IPS-20b (cell line): ENCODE results near the gene EML1.

Source experiments
- H3K27ac ChIP-seq: one replicate; pipeline ENCODE4 v1.5.1; 2013; ENCODE audit warnings: low read length
- H3K27me3 ChIP-seq: 2 replicates; pipeline ENCODE4 v1.6.1; 2013; ENCODE audit warnings: mild to moderate bottlenecking, low read length, inconsistent platforms; ENCODE audit not compliant: insufficient read depth
- H3K36me3 ChIP-seq: 2 replicates; pipeline ENCODE4 v1.6.1; 2013; ENCODE audit warnings: low read depth, mild to moderate bottlenecking, inconsistent platforms, low read length, moderate library complexity; ENCODE audit not compliant: insufficient read depth
- H3K4me1 ChIP-seq: 2 replicates; pipeline ENCODE4 v1.6.1; 2013; ENCODE audit warnings: mild to moderate bottlenecking, control low read depth, inconsistent platforms, low read length, moderate library complexity; ENCODE audit not compliant: insufficient read depth
- H3K4me3 ChIP-seq: 2 replicates; pipeline ENCODE4 v1.5.1; 2013; ENCODE audit warnings: mild to moderate bottlenecking, low read length, inconsistent platforms
- H3K9ac ChIP-seq: 2 replicates; pipeline ENCODE4 v1.6.1; 2013; ENCODE audit warnings: low read depth, mild to moderate bottlenecking, inconsistent platforms, low read length, moderate library complexity
- H3K9me3 ChIP-seq: 2 replicates; pipeline ENCODE4 v1.6.1; 2013; ENCODE audit warnings: mild to moderate bottlenecking, low read depth, low read length, inconsistent platforms; ENCODE audit not compliant: insufficient read depth

The EML1 gene

GRCh38 chr14:99824776-99825175, 31.6 kb downstream of the EML1 start:
- Histone ChIP-seq H3K27me3 (no peaks in the 10 kb centered on the region), H3K4me3 (no peak overlapping the region), H3K9ac (no peak overlapping the region), H3K9me3 (no peaks in the 10 kb centered on the region), H3K36me3 (no peaks in the 10 kb centered on the region), H3K4me1 (peaks cover 22% of the 10 kb centered on the region; the same call in 1 of the 2 replicates), H3K27ac (no peak overlapping the region)

GRCh38 chr14:99829450-99829849, 36.2 kb downstream of the EML1 start:
- Histone ChIP-seq H3K36me3 (no peaks in the 10 kb centered on the region), H3K4me1 (peaks cover 12% of the 10 kb centered on the region), H3K9ac (no peak overlapping the region), H3K27me3 (no peaks in the 10 kb centered on the region), H3K9me3 (no peaks in the 10 kb centered on the region), H3K27ac (no peak overlapping the region), H3K4me3 (no peak overlapping the region)

GRCh38 chr14:99831303-99831702, 38.1 kb downstream of the EML1 start:
- Histone ChIP-seq H3K36me3 (no peaks in the 10 kb centered on the region), H3K4me1 (peaks cover 6% of the 10 kb centered on the region), H3K9ac (no peak overlapping the region), H3K4me3 (no peak overlapping the region), H3K27ac (no peak overlapping the region), H3K27me3 (no peaks in the 10 kb centered on the region), H3K9me3 (no peaks in the 10 kb centered on the region)

GRCh38 chr14:99831903-99832685, 38.9 kb downstream of the EML1 start:
- H3K9me3 ChIP-seq = no peaks in the 10 kb centered on the region
- no peaks in the 10 kb centered on the region for H3K27me3 ChIP-seq
- H3K4me3 ChIP-seq = no peak overlapping the region
- H3K4me1 ChIP-seq = peaks cover 7% of the 10 kb centered on the region
- no peaks in the 10 kb centered on the region for H3K36me3 ChIP-seq
- no peak overlapping the region for H3K27ac ChIP-seq
- no peak overlapping the region for H3K9ac ChIP-seq

GRCh38 chr14:99837822-99838221, 44.6 kb downstream of the EML1 start:
- Histone ChIP-seq H3K27ac (no peak overlapping the region), H3K4me1 (peaks cover 30% of the 10 kb centered on the region), H3K27me3 (no peaks in the 10 kb centered on the region), H3K9ac (no peak overlapping the region), H3K4me3 (no peak overlapping the region), H3K9me3 (no peaks in the 10 kb centered on the region), H3K36me3 (no peaks in the 10 kb centered on the region)

GRCh38 chr14:99838639-99839134, 45.5 kb downstream of the EML1 start:
- H3K9me3 ChIP-seq = no peaks in the 10 kb centered on the region
- H3K4me3 ChIP-seq = peak overlapping the region; percentile 20; the same call in 1 of the 2 replicates
- H3K27me3 ChIP-seq = no peaks in the 10 kb centered on the region
- H3K9ac ChIP-seq = no peak overlapping the region
- no peak overlapping the region for H3K27ac ChIP-seq
- H3K4me1 ChIP-seq = peaks cover 24% of the 10 kb centered on the region
- H3K36me3 ChIP-seq = no peaks in the 10 kb centered on the region

GRCh38 chr14:99839696-99840095, 46.5 kb downstream of the EML1 start:
- Histone ChIP-seq H3K4me1 (peaks cover 24% of the 10 kb centered on the region), H3K27me3 (no peaks in the 10 kb centered on the region), H3K9me3 (no peaks in the 10 kb centered on the region), H3K36me3 (no peaks in the 10 kb centered on the region), H3K4me3 (no peak overlapping the region), H3K9ac (no peak overlapping the region), H3K27ac (no peak overlapping the region)

- no peak overlapping the region for H3K4me3 ChIP-seq
- H3K27me3 ChIP-seq = no peaks in the 10 kb centered on the region
- peaks cover 24% of the 10 kb centered on the region for H3K4me1 ChIP-seq
- H3K36me3 ChIP-seq = no peaks in the 10 kb centered on the region
- no peaks in the 10 kb centered on the region for H3K9me3 ChIP-seq
- no peak overlapping the region for H3K27ac ChIP-seq
- H3K9ac ChIP-seq = no peak overlapping the region
These were observed 47.1 kb downstream of the EML1 start for GRCh38 chr14:99840265-99840664.

GRCh38 chr14:99840774-99841305, 47.6 kb downstream of the EML1 start:
- no peaks in the 10 kb centered on the region for H3K36me3 ChIP-seq
- no peak overlapping the region for H3K9ac ChIP-seq
- no peaks in the 10 kb centered on the region for H3K9me3 ChIP-seq
- peaks cover 24% of the 10 kb centered on the region for H3K4me1 ChIP-seq
- H3K27me3 ChIP-seq = no peaks in the 10 kb centered on the region
- no peak overlapping the region for H3K27ac ChIP-seq
- H3K4me3 ChIP-seq = no peak overlapping the region

- Histone ChIP-seq H3K4me1 (peaks cover 24% of the 10 kb centered on the region), H3K9me3 (peaks cover 2% of the 10 kb centered on the region; the same call in 1 of the 2 replicates), H3K27me3 (no peaks in the 10 kb centered on the region), H3K36me3 (no peaks in the 10 kb centered on the region), H3K27ac (no peak overlapping the region), H3K9ac (no peak overlapping the region), H3K4me3 (no peak overlapping the region)
These were observed 48.3 kb downstream of the EML1 start for GRCh38 chr14:99841436-99842071.

- Histone ChIP-seq H3K4me3 (no peak overlapping the region), H3K4me1 (peaks cover 23% of the 10 kb centered on the region), H3K9me3 (peaks cover 8% of the 10 kb centered on the region; the same call in 1 of the 2 replicates), H3K9ac (no peak overlapping the region), H3K27me3 (no peaks in the 10 kb centered on the region), H3K36me3 (no peaks in the 10 kb centered on the region), H3K27ac (no peak overlapping the region)
These were observed 48.9 kb downstream of the EML1 start for GRCh38 chr14:99842141-99842540.
